Astrocyte (in vitro differentiated cells and primary cell): Measurements from ENCODE around the gene MGP.

ENCODE experiments used
- EZH2 ChIP-seq: IDR thresholded peaks from 2 replicates; pipeline ENCODE4 v1.6.1; 2012; ENCODE audit warnings: mild to moderate bottlenecking, low read length, inconsistent platforms; ENCODE audit not compliant: insufficient read depth
- TF ChIP-seq, protein P1 (sequence below): IDR thresholded peaks from 2 replicates; pipeline ENCODE4 v1.5.1; 2011; ENCODE audit warnings: low read depth, mild to moderate bottlenecking, inconsistent platforms, low read length, moderate library complexity; ENCODE audit not compliant: insufficient read depth

DNA sequence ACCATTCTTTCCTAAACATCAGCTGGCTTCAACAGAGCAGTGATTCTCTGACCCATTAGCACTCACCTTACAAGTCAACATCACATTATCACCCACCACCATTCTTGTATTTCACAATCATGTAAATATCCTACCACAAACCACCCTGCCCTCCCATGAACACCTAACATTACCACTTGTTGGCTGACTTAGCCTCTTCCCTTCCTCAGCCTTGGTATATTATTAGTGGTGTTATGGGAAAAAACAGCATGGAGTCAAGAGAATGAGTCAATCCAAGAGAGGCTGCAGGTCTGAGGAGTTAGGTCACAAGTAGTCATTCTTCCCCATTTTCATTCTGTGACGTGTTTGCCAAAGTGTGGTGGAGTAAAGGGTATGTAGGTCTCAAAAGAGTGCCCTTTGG, 22.3 kb upstream of the MGP start:
- TF ChIP-seq, protein P1, sequence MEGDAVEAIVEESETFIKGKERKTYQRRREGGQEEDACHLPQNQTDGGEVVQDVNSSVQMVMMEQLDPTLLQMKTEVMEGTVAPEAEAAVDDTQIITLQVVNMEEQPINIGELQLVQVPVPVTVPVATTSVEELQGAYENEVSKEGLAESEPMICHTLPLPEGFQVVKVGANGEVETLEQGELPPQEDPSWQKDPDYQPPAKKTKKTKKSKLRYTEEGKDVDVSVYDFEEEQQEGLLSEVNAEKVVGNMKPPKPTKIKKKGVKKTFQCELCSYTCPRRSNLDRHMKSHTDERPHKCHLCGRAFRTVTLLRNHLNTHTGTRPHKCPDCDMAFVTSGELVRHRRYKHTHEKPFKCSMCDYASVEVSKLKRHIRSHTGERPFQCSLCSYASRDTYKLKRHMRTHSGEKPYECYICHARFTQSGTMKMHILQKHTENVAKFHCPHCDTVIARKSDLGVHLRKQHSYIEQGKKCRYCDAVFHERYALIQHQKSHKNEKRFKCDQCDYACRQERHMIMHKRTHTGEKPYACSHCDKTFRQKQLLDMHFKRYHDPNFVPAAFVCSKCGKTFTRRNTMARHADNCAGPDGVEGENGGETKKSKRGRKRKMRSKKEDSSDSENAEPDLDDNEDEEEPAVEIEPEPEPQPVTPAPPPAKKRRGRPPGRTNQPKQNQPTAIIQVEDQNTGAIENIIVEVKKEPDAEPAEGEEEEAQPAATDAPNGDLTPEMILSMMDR, result no peak
- no peak for TF ChIP-seq EZH2
